ENCODE data around the gene CATSPERZ. TPM values are rescaled to one million over a fixed set of nuclear protein-coding genes. Genes with fewer than 3 reads are reported as not detected.
"Not testable (repeated sequence)": the region's sequence is repeated elsewhere in the genome, so short reads cannot be mapped to it uniquely, and the experiment has no call there.

Gene CATSPERZ
- total RNA-seq, 6 experiments from 2014 or later, result not detected

DNA sequence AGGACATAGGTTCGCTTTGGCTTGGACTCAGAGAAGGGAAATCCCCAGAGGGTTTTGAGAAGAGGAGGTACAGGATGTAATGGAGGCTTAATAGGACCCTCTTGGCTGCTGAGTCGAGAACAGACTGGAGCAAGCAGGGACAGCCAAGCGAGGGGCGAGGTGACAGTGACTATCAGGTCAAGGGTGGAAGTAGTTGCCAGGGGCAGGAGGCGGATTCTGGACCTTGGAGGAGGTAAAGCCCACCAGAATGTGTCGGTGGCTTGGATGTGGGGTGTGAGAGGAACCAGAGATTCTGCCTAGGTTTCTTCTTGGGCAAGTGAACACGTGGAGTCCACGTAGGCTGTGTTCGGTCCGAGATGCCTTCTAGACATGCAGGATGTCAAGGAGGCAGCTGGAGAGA is 12.8 kb downstream of the CATSPERZ start:
- Histone ChIP-seq H3K36me3 (peaks cover 0 to 22% (median 10%) of the 10 kb centered on the region in 4 donors), H3K27me3 (no peaks in the 10 kb centered on the region), H3K27ac (peak overlapping the region in 1 of 3 donors; percentile 3), H3K9me3 (no peaks in the 10 kb centered on the region), H3K4me3 (no peak overlapping the region), H3K4me1 (peaks cover 0 to 32% (median 5%) of the 10 kb centered on the region in 4 donors)
- 93% methylated on average over 10 of the region's 10 CpGs for WGBS (ENCODE audit: insufficient coverage, low coverage, low lambda C conversion rate, missing lambda C conversion rate)
- DNase-seq, result no peak
- intact Hi-C loops (cut with DNase I), result no loop called here
- TF ChIP-seq POLR2A (IDR thresholded peaks at IDR 0.05), result no peak
- TF ChIP-seq, protein P1, sequence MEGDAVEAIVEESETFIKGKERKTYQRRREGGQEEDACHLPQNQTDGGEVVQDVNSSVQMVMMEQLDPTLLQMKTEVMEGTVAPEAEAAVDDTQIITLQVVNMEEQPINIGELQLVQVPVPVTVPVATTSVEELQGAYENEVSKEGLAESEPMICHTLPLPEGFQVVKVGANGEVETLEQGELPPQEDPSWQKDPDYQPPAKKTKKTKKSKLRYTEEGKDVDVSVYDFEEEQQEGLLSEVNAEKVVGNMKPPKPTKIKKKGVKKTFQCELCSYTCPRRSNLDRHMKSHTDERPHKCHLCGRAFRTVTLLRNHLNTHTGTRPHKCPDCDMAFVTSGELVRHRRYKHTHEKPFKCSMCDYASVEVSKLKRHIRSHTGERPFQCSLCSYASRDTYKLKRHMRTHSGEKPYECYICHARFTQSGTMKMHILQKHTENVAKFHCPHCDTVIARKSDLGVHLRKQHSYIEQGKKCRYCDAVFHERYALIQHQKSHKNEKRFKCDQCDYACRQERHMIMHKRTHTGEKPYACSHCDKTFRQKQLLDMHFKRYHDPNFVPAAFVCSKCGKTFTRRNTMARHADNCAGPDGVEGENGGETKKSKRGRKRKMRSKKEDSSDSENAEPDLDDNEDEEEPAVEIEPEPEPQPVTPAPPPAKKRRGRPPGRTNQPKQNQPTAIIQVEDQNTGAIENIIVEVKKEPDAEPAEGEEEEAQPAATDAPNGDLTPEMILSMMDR (IDR thresholded peaks at IDR 0.05), result no peak
- ATAC-seq, result no peak

DNA sequence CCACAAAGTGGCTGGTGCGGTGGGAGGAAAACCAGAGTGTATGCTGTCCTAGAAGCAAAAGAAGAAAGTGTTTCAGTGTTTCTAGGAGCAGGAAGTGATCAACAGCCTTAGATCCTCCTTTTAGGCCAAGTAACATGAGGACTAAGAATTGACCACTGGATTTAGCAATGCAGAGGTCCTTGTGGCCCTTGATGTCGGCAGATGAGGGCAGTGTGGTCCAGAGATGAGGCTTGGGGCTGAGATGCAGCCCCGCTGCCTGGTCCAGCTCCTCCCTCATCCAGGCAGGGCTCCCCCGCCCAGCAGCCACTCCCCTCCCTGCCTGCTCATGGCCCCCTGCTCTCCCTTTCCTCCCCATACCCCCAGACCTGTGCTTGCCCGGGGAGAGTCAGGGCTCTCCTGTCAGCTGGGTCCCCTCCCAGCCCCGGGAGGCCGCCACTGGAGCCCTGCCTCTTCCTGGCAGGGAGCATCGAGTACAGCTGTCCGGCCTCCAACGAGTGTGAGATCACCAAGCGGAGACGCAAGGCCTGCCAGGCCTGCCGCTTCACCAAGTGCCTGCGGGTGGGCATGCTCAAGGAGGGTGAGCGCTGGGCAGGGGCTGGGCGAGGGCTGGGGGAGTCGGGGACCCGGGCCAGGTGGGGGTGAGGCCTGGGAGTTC is 13.5 kb downstream of the CATSPERZ start:
- Histone ChIP-seq H3K27me3 (no peaks in the 10 kb centered on the region), H3K36me3 (peaks cover 0 to 22% (median 10%) of the 10 kb centered on the region in 4 donors), H3K9me3 (no peaks in the 10 kb centered on the region), H3K4me3 (no peak overlapping the region), H3K27ac (no peak overlapping the region), H3K4me1 (peaks cover 0 to 27% (median 5%) of the 10 kb centered on the region in 4 donors)
- WGBS (ENCODE audit: insufficient coverage, low coverage, low lambda C conversion rate, missing lambda C conversion rate), result 53% methylated on average over 2 of the region's 18 CpGs
- no peak for DNase-seq
- TF ChIP-seq POLR2A (IDR thresholded peaks at IDR 0.05), result no peak
- TF ChIP-seq, protein P1 (IDR thresholded peaks at IDR 0.05), result no peak
- intact Hi-C loops (cut with DNase I), result no loop called here
- no peak for ATAC-seq

GRCh38 chr11:64314146-64314804 is 14.1 kb downstream of the CATSPERZ start:
- TF ChIP-seq POLR2A (IDR thresholded peaks at IDR 0.05), result no peak
- TF ChIP-seq, protein P1 (IDR thresholded peaks at IDR 0.05), result no peak
- H3K36me3 ChIP-seq, result peaks cover 0 to 22% (median 10%) of the 10 kb centered on the region in 4 donors
- WGBS (ENCODE audit: insufficient coverage, low coverage, low lambda C conversion rate, missing lambda C conversion rate), result 27% methylated on average over 2 of the region's 19 CpGs
- intact Hi-C loops (cut with DNase I), result no loop called here
- no peak for DNase-seq
- H3K27me3 ChIP-seq, result no peaks in the 10 kb centered on the region
- no peak overlapping the region for H3K27ac ChIP-seq
- no peaks in the 10 kb centered on the region for H3K9me3 ChIP-seq
- ATAC-seq, result no peak
- peaks cover 0 to 28% (median 7%) of the 10 kb centered on the region in 4 donors for H3K4me1 ChIP-seq
- no peak overlapping the region for H3K4me3 ChIP-seq

GRCh38 chr11:64314805-64315561 is 14.8 kb downstream of the CATSPERZ start:
- Histone ChIP-seq H3K27ac (no peak overlapping the region), H3K4me1 (peaks cover 0 to 21% (median 8%) of the 10 kb centered on the region in 4 donors), H3K4me3 (no peak overlapping the region), H3K27me3 (no peaks in the 10 kb centered on the region), H3K36me3 (peaks cover 0 to 22% (median 10%) of the 10 kb centered on the region in 4 donors), H3K9me3 (no peaks in the 10 kb centered on the region)
- DNase-seq, result no peak
- no peak for ATAC-seq
- 88% methylated on average over 7 of the region's 24 CpGs for WGBS (ENCODE audit: insufficient coverage, low coverage, low lambda C conversion rate, missing lambda C conversion rate)
- intact Hi-C loops (cut with DNase I), result no loop called here
- no peak for TF ChIP-seq POLR2A (IDR thresholded peaks at IDR 0.05)
- TF ChIP-seq, protein P1 (IDR thresholded peaks at IDR 0.05), result no peak

- peak overlapping the region in 1 of 3 donors; percentile 94 for H3K4me3 ChIP-seq
- DNase-seq; intact Hi-C loops (cut with DNase I): not testable (repeated sequence)
Measured at GRCh38 chr11:64315667-64316526, 15.7 kb downstream of the CATSPERZ start.

More at GRCh38 chr11:64315667-64316526, 15.7 kb downstream of the CATSPERZ start:
- WGBS (ENCODE audit: insufficient coverage, low coverage, low lambda C conversion rate, missing lambda C conversion rate), result 60% methylated on average over 15 of the region's 25 CpGs
- Histone ChIP-seq H3K27ac (peak overlapping the region in 1 of 3 donors; percentile 97), H3K4me1 (peaks cover 0 to 15% (median 7%) of the 10 kb centered on the region in 4 donors), H3K36me3 (peaks cover 0 to 22% (median 10%) of the 10 kb centered on the region in 4 donors)
- ATAC-seq, H3K27me3 ChIP-seq, H3K9me3 ChIP-seq: not testable (repeated sequence)

Measured in right lobe of liver (tissue), 6 donors.